HL-60 (cell line): Measurements from ENCODE around the gene ST6GALNAC1.

Experiments
- CTCF ChIP-seq: IDR thresholded peaks from one replicate; pipeline ENCODE4 v1.5.1; 2011; ENCODE audit warnings: low read length, control low read depth, inconsistent platforms; ENCODE audit not compliant: insufficient read depth
- GABPA ChIP-seq: IDR thresholded peaks from 2 replicates; pipeline ENCODE4 v1.6.1; 2012; ENCODE audit warnings: low read depth
- POLR2AphosphoS5 ChIP-seq: IDR thresholded peaks from 2 replicates; pipeline ENCODE4 v1.6.1; 2012; ENCODE audit warnings: low read depth
- SPI1 ChIP-seq: IDR thresholded peaks from 2 replicates; pipeline ENCODE4 v1.6.1; 2012; ENCODE audit warnings: low read depth, mild to moderate bottlenecking, borderline replicate concordance
- TF ChIP-seq, protein P1 (sequence below): IDR thresholded peaks from 2 replicates; pipeline ENCODE4 v1.6.1; 2012; ENCODE audit warnings: low read depth; ENCODE audit not compliant: insufficient replicate concordance

GRCh38 chr17:76690596-76691280 lies 47.2 kb upstream of the ST6GALNAC1 start:
- TF ChIP-seq CTCF (no peak), POLR2AphosphoS5 (no peak), GABPA (no peak), SPI1 (no peak)
- TF ChIP-seq, protein P1, sequence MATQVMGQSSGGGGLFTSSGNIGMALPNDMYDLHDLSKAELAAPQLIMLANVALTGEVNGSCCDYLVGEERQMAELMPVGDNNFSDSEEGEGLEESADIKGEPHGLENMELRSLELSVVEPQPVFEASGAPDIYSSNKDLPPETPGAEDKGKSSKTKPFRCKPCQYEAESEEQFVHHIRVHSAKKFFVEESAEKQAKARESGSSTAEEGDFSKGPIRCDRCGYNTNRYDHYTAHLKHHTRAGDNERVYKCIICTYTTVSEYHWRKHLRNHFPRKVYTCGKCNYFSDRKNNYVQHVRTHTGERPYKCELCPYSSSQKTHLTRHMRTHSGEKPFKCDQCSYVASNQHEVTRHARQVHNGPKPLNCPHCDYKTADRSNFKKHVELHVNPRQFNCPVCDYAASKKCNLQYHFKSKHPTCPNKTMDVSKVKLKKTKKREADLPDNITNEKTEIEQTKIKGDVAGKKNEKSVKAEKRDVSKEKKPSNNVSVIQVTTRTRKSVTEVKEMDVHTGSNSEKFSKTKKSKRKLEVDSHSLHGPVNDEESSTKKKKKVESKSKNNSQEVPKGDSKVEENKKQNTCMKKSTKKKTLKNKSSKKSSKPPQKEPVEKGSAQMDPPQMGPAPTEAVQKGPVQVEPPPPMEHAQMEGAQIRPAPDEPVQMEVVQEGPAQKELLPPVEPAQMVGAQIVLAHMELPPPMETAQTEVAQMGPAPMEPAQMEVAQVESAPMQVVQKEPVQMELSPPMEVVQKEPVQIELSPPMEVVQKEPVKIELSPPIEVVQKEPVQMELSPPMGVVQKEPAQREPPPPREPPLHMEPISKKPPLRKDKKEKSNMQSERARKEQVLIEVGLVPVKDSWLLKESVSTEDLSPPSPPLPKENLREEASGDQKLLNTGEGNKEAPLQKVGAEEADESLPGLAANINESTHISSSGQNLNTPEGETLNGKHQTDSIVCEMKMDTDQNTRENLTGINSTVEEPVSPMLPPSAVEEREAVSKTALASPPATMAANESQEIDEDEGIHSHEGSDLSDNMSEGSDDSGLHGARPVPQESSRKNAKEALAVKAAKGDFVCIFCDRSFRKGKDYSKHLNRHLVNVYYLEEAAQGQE, result no peak
